Measurements from ENCODE around the gene ATXN8OS. TPM values are rescaled to one million over a fixed set of nuclear protein-coding genes. Genes with fewer than 3 reads are reported as not detected.
"Not testable (repeated sequence)": the region's sequence is repeated elsewhere in the genome, so short reads cannot be mapped to it uniquely, and the experiment has no call there.

ATXN8OS gene
- total and polyA plus RNA-seq, 12 donors = 0.27 TPM; not detected in 11

- intact Hi-C loops (cut with DNase I) = no loop called here
- no peak for DNase-seq
- 46 to 57% (median 51%) methylated on average over 18 of the region's 18 CpGs for WGBS, 4 donors
- Histone ChIP-seq H3K27me3 (no peaks in the 10 kb centered on the region), H3K27ac (no peak within 1 kb of the TSS), H3K9me3 (replicated peaks in 1 of 3) (no peaks in the 10 kb centered on the region), H3K36me3 (replicated peaks in 1 of 2) (no peaks in the 10 kb centered on the region), H3K4me3 (no peak within 1 kb of the TSS), H3K4me1 (replicated peaks in 1 of 2) (no peaks in the 10 kb centered on the region)
- TF ChIP-seq POLR2A (IDR thresholded peaks at IDR 0.05) (no peak), CTCF (IDR thresholded peaks at IDR 0.05) (no peak)
These were observed 905 bp downstream of the ATXN8OS start, which contains the start of gene KLHL1 for GRCh38 chr13:70108356-70109105. Gene KLHL1 (minus strand): TSS chr13:70108452. CDS start chr13:70107699, 753 bp downstream.

GRCh38 chr13:70117338-70117905 is 9.8 kb downstream of the ATXN8OS start:
- no peaks in the 10 kb centered on the region for H3K27me3 ChIP-seq
- H3K36me3 ChIP-seq (replicated peaks in 1 of 2) = no peaks in the 10 kb centered on the region
- TF ChIP-seq CTCF (IDR thresholded peaks at IDR 0.05) = no peak
- TF ChIP-seq POLR2A (IDR thresholded peaks at IDR 0.05) = no peak
- H3K9me3 ChIP-seq (replicated peaks in 1 of 3) = no peaks in the 10 kb centered on the region
- WGBS, 4 donors = 29 to 45% (median 36%) methylated on average over 2 of the region's 2 CpGs
- no peak overlapping the region for H3K27ac ChIP-seq
- H3K4me3 ChIP-seq = no peak overlapping the region
- H3K4me1 ChIP-seq (replicated peaks in 1 of 2) = no peaks in the 10 kb centered on the region
- intact Hi-C loops (cut with DNase I) = no loop called here
- no peak for DNase-seq

- intact Hi-C loops (cut with DNase I) = no loop called here
- H3K27ac ChIP-seq = no peak overlapping the region
- WGBS, 4 donors = 59 to 69% (median 63%) methylated on average over 5 of the region's 5 CpGs
- H3K4me3 ChIP-seq = no peak overlapping the region
- H3K36me3 ChIP-seq (replicated peaks in 1 of 2) = no peaks in the 10 kb centered on the region
- no peaks in the 10 kb centered on the region for H3K9me3 ChIP-seq (replicated peaks in 1 of 3)
- H3K27me3 ChIP-seq = no peaks in the 10 kb centered on the region
- no peak for DNase-seq
- no peaks in the 10 kb centered on the region for H3K4me1 ChIP-seq (replicated peaks in 1 of 2)
- TF ChIP-seq POLR2A (IDR thresholded peaks at IDR 0.05) (no peak), CTCF (IDR thresholded peaks at IDR 0.05) (no peak)
These were observed 18.1 kb downstream of the ATXN8OS start for GRCh38 chr13:70125693-70126092.

GRCh38 chr13:70128098-70128497 is 20.5 kb downstream of the ATXN8OS start:
- Histone ChIP-seq H3K27ac (no peak overlapping the region), H3K9me3 (replicated peaks in 1 of 3) (no peaks in the 10 kb centered on the region), H3K4me1 (replicated peaks in 1 of 2) (no peaks in the 10 kb centered on the region), H3K36me3 (replicated peaks in 1 of 2) (no peaks in the 10 kb centered on the region), H3K27me3 (no peaks in the 10 kb centered on the region), H3K4me3 (no peak overlapping the region)
- DNase-seq = no peak
- intact Hi-C loops (cut with DNase I) = no loop called here
- 54 to 80% (median 67%) methylated on average over 2 of the region's 2 CpGs for WGBS, 4 donors
- TF ChIP-seq POLR2A (IDR thresholded peaks at IDR 0.05) (no peak), CTCF (IDR thresholded peaks at IDR 0.05) (no peak)

- H3K27ac ChIP-seq; H3K27me3 ChIP-seq; DNase-seq; H3K9me3 ChIP-seq (replicated peaks in 1 of 3); H3K36me3 ChIP-seq (replicated peaks in 1 of 2); intact Hi-C loops (cut with DNase I); H3K4me3 ChIP-seq; H3K4me1 ChIP-seq (replicated peaks in 1 of 2): not testable (repeated sequence)
- 80 to 90% (median 83%) methylated on average over 12 of the region's 12 CpGs for WGBS, 4 donors
These were observed 35.0 kb downstream of the ATXN8OS start for GRCh38 chr13:70142658-70143057.
